ENCODE measurements around the gene EYA4.

Gene EYA4

DNA sequence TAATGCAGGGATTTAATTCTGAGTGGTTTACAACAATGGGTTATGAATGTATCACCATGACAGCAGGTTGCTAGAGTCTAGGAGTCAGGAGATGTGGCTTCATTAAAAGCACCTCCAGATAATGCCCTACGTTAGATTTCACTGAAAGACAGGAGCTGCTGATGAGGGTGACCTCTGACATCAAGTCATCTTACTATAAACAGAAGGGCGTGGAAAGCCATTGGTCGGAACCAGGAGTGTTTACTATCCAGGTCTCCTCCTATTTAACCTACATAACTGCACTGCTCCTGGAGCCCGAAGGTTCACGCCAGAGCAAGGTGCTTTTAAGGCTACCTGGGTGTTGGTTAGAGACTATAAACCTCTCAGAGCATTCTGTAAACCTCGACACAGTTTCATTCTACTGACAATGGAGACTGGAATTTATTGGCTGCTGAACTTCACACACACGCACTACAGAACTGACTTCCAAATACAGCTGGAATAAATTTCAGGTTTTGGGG lies 128.7 kb downstream of the EYA4 start (continued):
- TF ChIP-seq OSR2 (tag by site-specific recombination; IDR thresholded peaks at IDR 0.05) (peak; percentile 50; the same call in 1 of the 2 replicates), ZNF843 (tag by site-specific recombination; IDR thresholded peaks at IDR 0.05) (no peak), ZNF10 (tag by site-specific recombination; IDR thresholded peaks at IDR 0.05) (peak; percentile 96), HOXD13 (CRISPR knock-in tag; IDR thresholded peaks at IDR 0.05; ENCODE audit: borderline replicate concordance) (no peak)

DNA sequence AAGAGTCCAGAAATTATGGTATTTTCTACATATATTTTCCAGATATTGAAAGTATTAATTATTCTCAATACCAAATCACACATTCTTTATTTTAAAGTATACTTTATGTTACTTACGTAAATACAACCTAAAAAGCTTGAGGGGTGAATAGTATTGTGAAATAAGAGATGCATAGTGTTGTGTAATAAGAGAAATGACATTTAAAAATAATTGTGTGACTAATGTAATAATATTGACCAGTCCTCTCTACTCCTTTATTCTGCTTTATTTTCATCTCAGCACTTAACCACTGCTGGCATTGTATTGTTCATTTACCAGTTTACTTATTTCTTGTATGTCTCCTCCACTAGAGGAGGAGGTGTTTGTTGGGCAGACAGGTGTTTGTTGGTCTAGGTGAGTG lies 135.6 kb downstream of the EYA4 start:
- H3K4me3 ChIP-seq (ENCODE audit: low read depth, low read length) = no peak overlapping the region
- ChIA-PET POLR2A (no interaction called here), CTCF (no interaction called here)
- peaks cover 10% of the 10 kb centered on the region; the same call in 1 of the 2 replicates for H3K4me1 ChIP-seq (ENCODE audit: control insufficient read depth, insufficient read depth, low read length)
- TF ChIP-seq ZNF670 (tag by site-specific recombination; IDR thresholded peaks at IDR 0.05; ENCODE audit: low read depth) (no peak), ZNF624 (tag by site-specific recombination; IDR thresholded peaks at IDR 0.05) (no peak), TRIM28 (IDR thresholded peaks at IDR 0.05; ENCODE audit: borderline replicate concordance, low read length) (no peak), BCL11B (tag by site-specific recombination; IDR thresholded peaks at IDR 0.05; ENCODE audit: low read depth) (no peak), ZNF768 (tag by site-specific recombination; IDR thresholded peaks at IDR 0.05) (no peak), ZNF248 (tag by site-specific recombination; IDR thresholded peaks at IDR 0.05) (no peak), MEIS1 (CRISPR knock-in tag; IDR thresholded peaks at IDR 0.05; ENCODE audit: borderline replicate concordance) (no peak), RBAK (tag by site-specific recombination; IDR thresholded peaks at IDR 0.05) (no peak), ZNF501 (tag by site-specific recombination; IDR thresholded peaks at IDR 0.05) (no peak), ZNF350 (tag by site-specific recombination; IDR thresholded peaks at IDR 0.05) (no peak), ZNF548 (tag by site-specific recombination; IDR thresholded peaks at IDR 0.05) (no peak), GLIS1 (tag by site-specific recombination; IDR thresholded peaks at IDR 0.05) (no peak)
- TF ChIP-seq, protein P1, sequence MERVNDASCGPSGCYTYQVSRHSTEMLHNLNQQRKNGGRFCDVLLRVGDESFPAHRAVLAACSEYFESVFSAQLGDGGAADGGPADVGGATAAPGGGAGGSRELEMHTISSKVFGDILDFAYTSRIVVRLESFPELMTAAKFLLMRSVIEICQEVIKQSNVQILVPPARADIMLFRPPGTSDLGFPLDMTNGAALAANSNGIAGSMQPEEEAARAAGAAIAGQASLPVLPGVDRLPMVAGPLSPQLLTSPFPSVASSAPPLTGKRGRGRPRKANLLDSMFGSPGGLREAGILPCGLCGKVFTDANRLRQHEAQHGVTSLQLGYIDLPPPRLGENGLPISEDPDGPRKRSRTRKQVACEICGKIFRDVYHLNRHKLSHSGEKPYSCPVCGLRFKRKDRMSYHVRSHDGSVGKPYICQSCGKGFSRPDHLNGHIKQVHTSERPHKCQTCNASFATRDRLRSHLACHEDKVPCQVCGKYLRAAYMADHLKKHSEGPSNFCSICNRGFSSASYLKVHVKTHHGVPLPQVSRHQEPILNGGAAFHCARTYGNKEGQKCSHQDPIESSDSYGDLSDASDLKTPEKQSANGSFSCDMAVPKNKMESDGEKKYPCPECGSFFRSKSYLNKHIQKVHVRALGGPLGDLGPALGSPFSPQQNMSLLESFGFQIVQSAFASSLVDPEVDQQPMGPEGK (tag by site-specific recombination; IDR thresholded peaks at IDR 0.05) = no peak
- TF ChIP-seq, protein P2, sequence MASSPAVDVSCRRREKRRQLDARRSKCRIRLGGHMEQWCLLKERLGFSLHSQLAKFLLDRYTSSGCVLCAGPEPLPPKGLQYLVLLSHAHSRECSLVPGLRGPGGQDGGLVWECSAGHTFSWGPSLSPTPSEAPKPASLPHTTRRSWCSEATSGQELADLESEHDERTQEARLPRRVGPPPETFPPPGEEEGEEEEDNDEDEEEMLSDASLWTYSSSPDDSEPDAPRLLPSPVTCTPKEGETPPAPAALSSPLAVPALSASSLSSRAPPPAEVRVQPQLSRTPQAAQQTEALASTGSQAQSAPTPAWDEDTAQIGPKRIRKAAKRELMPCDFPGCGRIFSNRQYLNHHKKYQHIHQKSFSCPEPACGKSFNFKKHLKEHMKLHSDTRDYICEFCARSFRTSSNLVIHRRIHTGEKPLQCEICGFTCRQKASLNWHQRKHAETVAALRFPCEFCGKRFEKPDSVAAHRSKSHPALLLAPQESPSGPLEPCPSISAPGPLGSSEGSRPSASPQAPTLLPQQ (tag by site-specific recombination; IDR thresholded peaks at IDR 0.05) = no peak
- TF ChIP-seq, protein P3, sequence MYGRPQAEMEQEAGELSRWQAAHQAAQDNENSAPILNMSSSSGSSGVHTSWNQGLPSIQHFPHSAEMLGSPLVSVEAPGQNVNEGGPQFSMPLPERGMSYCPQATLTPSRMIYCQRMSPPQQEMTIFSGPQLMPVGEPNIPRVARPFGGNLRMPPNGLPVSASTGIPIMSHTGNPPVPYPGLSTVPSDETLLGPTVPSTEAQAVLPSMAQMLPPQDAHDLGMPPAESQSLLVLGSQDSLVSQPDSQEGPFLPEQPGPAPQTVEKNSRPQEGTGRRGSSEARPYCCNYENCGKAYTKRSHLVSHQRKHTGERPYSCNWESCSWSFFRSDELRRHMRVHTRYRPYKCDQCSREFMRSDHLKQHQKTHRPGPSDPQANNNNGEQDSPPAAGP (tag by site-specific recombination; IDR thresholded peaks at IDR 0.05) = no peak
- H3K36me3 ChIP-seq (ENCODE audit: control insufficient read depth in 2 of 2, insufficient read depth in 1 of 2, low read length in 2 of 2) = no peaks in the 10 kb centered on the region
- no peaks in the 10 kb centered on the region for H3K9me3 ChIP-seq (ENCODE audit: control insufficient read depth, insufficient read depth, low read depth, low read length)
- no peak overlapping the region for H3K27ac ChIP-seq (ENCODE audit: extremely low read depth, low read depth, low read length)

DNA sequence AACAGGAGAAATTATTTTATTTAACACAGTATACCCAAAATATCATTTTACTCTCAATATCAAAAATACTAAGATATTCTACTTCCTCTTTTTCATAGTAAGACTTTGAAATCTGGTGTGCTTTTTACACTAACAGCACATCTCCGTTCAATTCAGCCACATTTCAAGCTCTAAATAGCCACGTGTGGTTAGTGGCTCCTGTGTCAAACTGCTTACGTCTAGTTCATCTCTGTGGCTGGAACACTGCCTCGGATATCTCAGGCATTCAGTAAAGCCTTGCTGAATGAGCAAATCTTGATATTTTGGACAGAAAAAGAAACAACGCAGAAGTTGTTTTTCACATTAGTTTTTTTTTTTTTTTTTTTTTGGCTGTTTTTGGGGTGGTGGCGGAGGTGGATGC lies 136.1 kb downstream of the EYA4 start:
- CTCF ChIA-PET = no interaction called here
- H3K9me3 ChIP-seq (ENCODE audit: control insufficient read depth, insufficient read depth, low read depth, low read length) = no peaks in the 10 kb centered on the region
- no peak overlapping the region for H3K27ac ChIP-seq (ENCODE audit: extremely low read depth, low read depth, low read length)
- H3K4me1 ChIP-seq (ENCODE audit: control insufficient read depth, insufficient read depth, low read length) = peaks cover 8% of the 10 kb centered on the region; the same call in 1 of the 2 replicates
- H3K4me3 ChIP-seq (ENCODE audit: low read depth, low read length) = no peak overlapping the region
- POLR2A ChIA-PET = no interaction called here
- H3K36me3 ChIP-seq (ENCODE audit: control insufficient read depth in 2 of 2, insufficient read depth in 1 of 2, low read length in 2 of 2) = no peaks in the 10 kb centered on the region
- TF ChIP-seq ZIC2 (tag by site-specific recombination; IDR thresholded peaks at IDR 0.05) = no peak
- TF ChIP-seq ZBTB7A (tag by site-specific recombination; IDR thresholded peaks at IDR 0.05; ENCODE audit: low read depth) = no peak
- no peak for TF ChIP-seq ZNF530 (tag by site-specific recombination; IDR thresholded peaks at IDR 0.05; ENCODE audit: low read depth)
- no peak for TF ChIP-seq ZNF571 (tag by site-specific recombination; IDR thresholded peaks at IDR 0.05)
- no peak for TF ChIP-seq ZNF549 (tag by site-specific recombination; IDR thresholded peaks at IDR 0.05)
- no peak for TF ChIP-seq ZNF473 (tag by site-specific recombination; IDR thresholded peaks at IDR 0.05)
- no peak for TF ChIP-seq ZSCAN16 (tag by site-specific recombination; IDR thresholded peaks at IDR 0.05)
- no peak for TF ChIP-seq ZNF521 (tag by site-specific recombination; IDR thresholded peaks at IDR 0.05)
- TF ChIP-seq ZNF2 (tag by site-specific recombination; IDR thresholded peaks at IDR 0.05) = no peak
- TF ChIP-seq, protein P4, sequence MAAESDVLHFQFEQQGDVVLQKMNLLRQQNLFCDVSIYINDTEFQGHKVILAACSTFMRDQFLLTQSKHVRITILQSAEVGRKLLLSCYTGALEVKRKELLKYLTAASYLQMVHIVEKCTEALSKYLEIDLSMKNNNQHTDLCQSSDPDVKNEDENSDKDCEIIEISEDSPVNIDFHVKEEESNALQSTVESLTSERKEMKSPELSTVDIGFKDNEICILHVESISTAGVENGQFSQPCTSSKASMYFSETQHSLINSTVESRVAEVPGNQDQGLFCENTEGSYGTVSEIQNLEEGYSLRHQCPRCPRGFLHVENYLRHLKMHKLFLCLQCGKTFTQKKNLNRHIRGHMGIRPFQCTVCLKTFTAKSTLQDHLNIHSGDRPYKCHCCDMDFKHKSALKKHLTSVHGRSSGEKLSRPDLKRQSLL (tag by site-specific recombination; IDR thresholded peaks at IDR 0.05) = no peak
- no peak for TF ChIP-seq ZNF544 (tag by site-specific recombination; IDR thresholded peaks at IDR 0.05)
- TF ChIP-seq ZNF121 (tag by site-specific recombination; IDR thresholded peaks at IDR 0.05) = no peak
- no peak for TF ChIP-seq OSR2 (tag by site-specific recombination; IDR thresholded peaks at IDR 0.05)
